HG02885 (cell line): ENCODE data around the gene PCDHGA12.
"Not testable (repeated sequence)": the region's sequence is repeated elsewhere in the genome, so short reads cannot be mapped to it uniquely, and the experiment has no call there.

Source experiments
- ATAC-seq: cut with Tn5 transposase; IDR thresholded peaks from one replicate; pipeline ENCODE4 v1.9.1; 2021; ENCODE audit warnings: mild to moderate bottlenecking; ENCODE audit not compliant: unreplicated experiment, poor library complexity

Gene PCDHGA12

DNA sequence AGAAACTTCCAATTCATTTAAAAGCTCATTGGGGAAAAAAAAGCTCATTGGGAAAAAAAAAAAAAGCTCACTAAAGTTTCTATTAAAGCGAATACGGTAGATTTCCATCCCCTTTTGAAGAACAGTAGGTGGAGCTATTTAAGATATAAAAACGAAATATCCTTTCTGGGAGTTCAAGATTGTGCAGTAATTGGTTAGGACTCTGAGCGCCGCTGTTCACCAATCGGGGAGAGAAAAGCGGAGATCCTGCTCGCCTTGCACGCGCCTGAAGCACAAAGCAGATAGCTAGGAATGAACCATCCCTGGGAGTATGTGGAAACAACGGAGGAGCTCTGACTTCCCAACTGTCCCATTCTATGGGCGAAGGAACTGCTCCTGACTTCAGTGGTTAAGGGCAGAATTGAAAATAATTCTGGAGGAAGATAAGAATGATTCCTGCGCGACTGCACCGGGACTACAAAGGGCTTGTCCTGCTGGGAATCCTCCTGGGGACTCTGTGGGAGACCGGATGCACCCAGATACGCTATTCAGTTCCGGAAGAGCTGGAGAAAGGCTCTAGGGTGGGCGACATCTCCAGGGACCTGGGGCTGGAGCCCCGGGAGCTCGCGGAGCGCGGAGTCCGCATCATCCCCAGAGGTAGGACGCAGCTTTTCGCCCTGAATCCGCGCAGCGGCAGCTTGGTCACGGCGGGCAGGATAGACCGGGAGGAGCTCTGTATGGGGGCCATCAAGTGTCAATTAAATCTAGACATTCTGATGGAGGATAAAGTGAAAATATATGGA is at the start of gene PCDHGA12:
TSS of gene PCDHGA12 (plus strand) at position 176 of the 782 bp plus-strand sequence. CDS start at position 429, 253 bp downstream.
- ATAC-seq, result peak; percentile 87

GRCh38 chr5:141382469-141383294 is 47.6 kb upstream of the PCDHGA12 start, which contains the start of gene PCDHGA7:
TSS of gene PCDHGA7 (plus strand) at chr5:141382742. CDS start at chr5:141382900, 158 bp downstream.
- peak; percentile 85 for ATAC-seq

DNA sequence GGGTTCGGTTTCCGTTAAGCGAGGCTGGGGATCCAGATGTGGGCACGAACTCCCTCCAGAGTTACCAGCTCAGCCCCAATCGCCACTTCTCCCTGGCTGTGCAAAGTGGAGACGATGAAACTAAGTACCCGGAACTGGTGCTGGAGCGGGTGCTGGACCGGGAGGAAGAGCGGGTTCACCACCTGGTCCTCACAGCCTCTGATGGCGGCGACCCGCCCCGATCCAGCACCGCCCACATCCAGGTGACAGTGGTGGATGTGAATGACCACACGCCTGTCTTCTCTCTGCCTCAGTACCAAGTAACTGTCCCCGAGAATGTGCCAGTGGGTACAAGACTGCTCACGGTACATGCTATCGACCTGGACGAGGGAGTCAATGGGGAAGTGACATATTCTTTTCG is 47.0 kb upstream of the PCDHGA12 start:
- ATAC-seq, result no peak

DNA sequence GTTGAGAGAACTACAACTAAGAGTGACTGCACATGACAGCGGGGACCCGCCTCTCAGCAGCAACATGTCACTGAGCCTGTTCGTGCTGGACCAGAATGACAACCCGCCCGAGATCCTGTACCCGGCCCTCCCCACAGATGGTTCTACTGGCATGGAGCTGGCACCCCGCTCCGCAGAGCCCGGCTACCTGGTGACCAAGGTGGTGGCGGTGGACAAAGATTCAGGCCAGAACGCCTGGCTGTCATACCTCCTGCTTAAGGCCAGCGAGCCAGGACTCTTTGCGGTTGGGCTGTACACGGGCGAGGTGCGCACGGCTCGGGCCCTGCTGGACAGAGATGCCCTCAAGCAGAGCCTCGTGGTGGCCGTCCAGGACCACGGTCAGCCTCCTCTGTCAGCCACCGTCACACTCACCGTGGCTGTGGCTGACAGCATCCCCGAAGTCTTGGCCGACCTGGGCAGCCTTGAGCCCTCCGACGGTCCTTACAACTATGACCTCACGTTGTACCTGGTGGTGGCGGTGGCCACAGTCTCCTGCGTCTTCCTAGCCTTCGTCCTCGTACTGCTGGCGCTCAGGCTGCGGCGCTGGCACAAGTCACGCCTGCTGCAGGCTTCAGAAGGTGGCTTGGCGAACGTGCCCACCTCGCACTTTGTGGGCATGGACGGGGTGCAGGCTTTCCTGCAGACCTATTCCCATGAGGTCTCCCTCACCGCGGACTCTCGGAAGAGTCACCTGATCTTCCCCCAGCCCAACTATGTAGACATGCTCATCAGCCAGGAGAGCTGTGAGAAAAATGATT is 45.6 kb upstream of the PCDHGA12 start:
- ATAC-seq, result no peak

GRCh38 chr5:141387557-141388311 is 42.6 kb upstream of the PCDHGA12 start, which contains the start of gene PCDHGB4:
TSS of gene PCDHGB4 (plus strand) at chr5:141387698. CDS start at chr5:141387885, 187 bp downstream.
- ATAC-seq, result peak; percentile 79

DNA sequence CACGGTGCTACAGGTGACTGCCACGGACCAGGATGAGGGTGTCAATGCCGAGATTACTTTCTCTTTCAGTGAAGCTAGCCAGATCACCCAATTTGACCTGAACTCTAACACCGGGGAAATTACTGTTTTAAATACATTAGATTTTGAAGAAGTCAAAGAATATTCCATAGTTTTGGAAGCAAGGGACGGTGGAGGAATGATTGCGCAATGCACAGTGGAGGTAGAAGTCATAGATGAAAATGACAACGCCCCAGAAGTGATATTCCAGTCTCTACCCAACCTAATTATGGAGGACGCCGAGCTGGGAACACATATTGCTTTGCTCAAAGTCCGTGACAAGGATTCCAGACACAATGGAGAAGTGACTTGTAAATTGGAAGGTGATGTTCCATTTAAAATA is 41.6 kb upstream of the PCDHGA12 start:
- no peak for ATAC-seq

- ATAC-seq, result no peak
Observed at GRCh38 chr5:141389153-141390042, 40.9 kb upstream of the PCDHGA12 start.

- no peak for ATAC-seq
Observed at GRCh38 chr5:141392429-141393198, 37.7 kb upstream of the PCDHGA12 start, which contains the start of gene PCDHGA8. TSS of gene PCDHGA8 (plus strand) at chr5:141392633. CDS start at chr5:141392814, 181 bp downstream.

DNA sequence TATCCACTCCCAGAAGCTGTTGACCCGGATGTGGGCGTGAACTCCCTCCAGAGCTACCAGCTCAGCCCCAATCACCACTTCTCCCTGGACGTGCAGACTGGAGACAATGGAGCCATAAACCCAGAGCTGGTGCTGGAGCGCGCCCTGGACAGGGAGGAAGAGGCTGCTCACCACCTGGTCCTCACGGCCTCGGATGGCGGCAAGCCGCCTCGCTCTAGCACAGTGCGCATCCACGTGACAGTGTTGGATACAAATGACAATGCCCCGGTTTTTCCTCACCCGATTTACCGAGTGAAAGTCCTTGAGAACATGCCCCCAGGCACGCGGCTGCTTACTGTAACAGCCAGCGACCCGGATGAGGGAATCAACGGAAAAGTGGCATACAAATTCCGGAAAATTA is 37.0 kb upstream of the PCDHGA12 start:
- no peak for ATAC-seq

GRCh38 chr5:141394401-141395187 is 35.7 kb upstream of the PCDHGA12 start:
- ATAC-seq, result not testable (repeated sequence)

DNA sequence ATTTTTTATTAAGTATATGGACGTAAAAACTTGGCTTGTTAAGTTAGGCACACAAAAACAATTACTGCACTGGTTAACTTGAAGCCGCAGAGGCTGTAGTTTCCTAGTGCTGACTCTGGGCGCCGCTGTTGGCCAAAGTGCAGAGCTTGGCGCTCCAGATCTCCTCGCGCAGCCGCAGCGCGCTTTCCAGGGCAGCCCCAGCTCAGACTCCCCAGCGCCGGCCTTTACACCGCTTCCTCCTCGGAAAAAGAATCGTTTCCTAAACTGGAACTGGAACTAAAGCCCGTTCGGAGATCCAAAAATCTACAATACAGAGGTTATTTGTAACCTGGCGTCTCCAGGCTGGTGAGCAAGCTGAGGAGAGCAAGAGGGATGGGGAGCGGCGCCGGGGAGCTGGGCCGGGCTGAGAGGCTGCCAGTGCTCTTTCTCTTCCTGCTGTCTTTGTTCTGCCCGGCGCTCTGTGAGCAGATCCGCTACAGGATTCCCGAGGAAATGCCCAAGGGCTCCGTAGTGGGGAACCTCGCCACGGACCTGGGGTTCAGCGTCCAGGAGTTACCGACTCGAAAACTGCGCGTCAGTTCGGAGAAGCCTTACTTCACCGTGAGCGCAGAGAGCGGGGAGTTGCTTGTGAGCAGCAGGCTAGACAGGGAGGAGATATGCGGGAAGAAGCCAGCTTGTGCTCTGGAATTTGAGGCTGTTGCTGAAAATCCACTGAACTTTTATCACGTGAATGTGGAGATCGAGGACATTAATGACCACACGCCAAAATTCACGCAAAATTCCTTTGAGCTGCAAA is 32.4 kb upstream of the PCDHGA12 start, which contains the start of gene PCDHGB5:
TSS of gene PCDHGB5 (plus strand) at position 192 of the 796 bp plus-strand sequence. CDS start at position 373, 181 bp downstream.
- ATAC-seq, result peak; percentile 100

- ATAC-seq, result no peak
Observed at GRCh38 chr5:141398608-141399007, 31.7 kb upstream of the PCDHGA12 start.

- no peak for ATAC-seq
Observed at GRCh38 chr5:141399555-141400258, 30.6 kb upstream of the PCDHGA12 start.

- ATAC-seq, result no peak
Observed at GRCh38 chr5:141402553-141403243, 27.6 kb upstream of the PCDHGA12 start, which contains the start of gene PCDHGA9. TSS of gene PCDHGA9 (plus strand) at chr5:141402778. CDS start at chr5:141402953, 175 bp downstream.

- no peak for ATAC-seq
Observed at GRCh38 chr5:141403387-141403786, 26.9 kb upstream of the PCDHGA12 start.
